Fibroblast of lung (primary cell): ENCODE measurements around the gene DDX47. TPM values are rescaled to one million over a fixed set of nuclear protein-coding genes. Genes with fewer than 3 reads are reported as not detected.

ENCODE experiments used
- DNase-seq, 2 donors: peaks; one replicate each; pipeline versions ENCODE4 v3.0.0 to v3.0.0-alpha.2; 2010; ENCODE audit warnings: low read depth in 2 of 2
- H2AFZ ChIP-seq: 2 replicates; pipeline ENCODE4 v1.5.1; 2012; ENCODE audit warnings: low read length, control low read depth, inconsistent platforms
- H3K27ac ChIP-seq: 2 replicates; pipeline ENCODE4 v1.5.1; 2011; ENCODE audit warnings: low read length, control low read depth; ENCODE audit not compliant: insufficient read depth
- H3K27me3 ChIP-seq: 2 replicates; pipeline ENCODE4 v1.5.1; 2011; ENCODE audit warnings: mild to moderate bottlenecking, low read length; ENCODE audit not compliant: control insufficient read depth, insufficient read depth
- H3K36me3 ChIP-seq: 2 replicates; pipeline ENCODE4 v1.5.1; 2011; ENCODE audit warnings: low read length; ENCODE audit not compliant: control insufficient read depth, insufficient read depth
- H3K4me1 ChIP-seq: 2 replicates; pipeline ENCODE4 v1.5.1; 2011; ENCODE audit warnings: low read length; ENCODE audit not compliant: control insufficient read depth, insufficient read depth; ENCODE audit errors: extremely low read depth
- H3K4me2 ChIP-seq: 2 replicates; pipeline ENCODE4 v1.5.1; 2011; ENCODE audit warnings: low read length, control low read depth; ENCODE audit not compliant: insufficient read depth; ENCODE audit errors: extremely low read depth
- H3K4me3 ChIP-seq, 4 experiments: fragments of 200-600 bp in 1 of 4; sonication (generic) in 1 of 4; replicated peaks in 1 of 4; 2 replicates each; pipeline ENCODE4 v1.5.1; 2011 to 2016; ENCODE audit warnings: low read length in 4 of 4, low read depth in 3 of 4, mild to moderate bottlenecking in 3 of 4, control low read depth in 2 of 4, inconsistent platforms in 1 of 4, mixed read lengths in 1 of 4; ENCODE audit not compliant: insufficient read depth in 1 of 4; ENCODE audit errors: control extremely low read depth in 1 of 4
- H3K79me2 ChIP-seq: 2 replicates; pipeline ENCODE4 v1.5.1; 2012; ENCODE audit warnings: mild to moderate bottlenecking, low read length, inconsistent platforms; ENCODE audit not compliant: control insufficient read depth, insufficient read depth
- H3K9ac ChIP-seq: 2 replicates; pipeline ENCODE4 v1.5.1; 2011; ENCODE audit warnings: mild to moderate bottlenecking, low read length, control low read depth; ENCODE audit not compliant: insufficient read depth
- H3K9me3 ChIP-seq: 2 replicates; pipeline ENCODE4 v1.5.1; 2012; ENCODE audit warnings: low read depth, low read length; ENCODE audit not compliant: control insufficient read depth, insufficient read depth
- H4K20me1 ChIP-seq: 2 replicates; pipeline ENCODE4 v1.5.1; 2011; ENCODE audit warnings: low read length; ENCODE audit not compliant: control insufficient read depth, insufficient read depth; ENCODE audit errors: extremely low read depth
- EZH2 ChIP-seq: IDR thresholded peaks from 2 replicates; pipeline ENCODE4 v1.5.1; 2012; ENCODE audit warnings: low read length, control low read depth, mild to moderate bottlenecking; ENCODE audit errors: missing control alignments
- polyA plus RNA-seq, 2 donors: library from polyadenylated mRNA; depleted of rRNA in 1 of 2; stranded (reverse) in 1 of 2; unstranded in 1 of 2; fragments of >200 nt; gene quantifications; 2 replicates each; pipeline ENCODE4 v1.2.1, GENCODE V29; 2011 to 2012; ENCODE audit warnings: missing spikeins in 1 of 2
- total RNA-seq: library from RNA; depleted of rRNA; stranded (reverse); fragments of >200 nt; gene quantifications from 2 replicates; pipeline ENCODE4 v1.2.1, GENCODE V29; 2014
- TF ChIP-seq, protein P1 (sequence below), 2 donors: IDR thresholded peaks in 1 of 2; conservative IDR thresholded peaks in 1 of 2; 1 replicate in 1 of 2; 2 replicates in 1 of 2; pipeline ENCODE4 v1.5.1; 2011 to 2012; ENCODE audit warnings: low read length in 2 of 2, control low read depth in 1 of 2, inconsistent platforms in 1 of 2, low read depth in 1 of 2, mild to moderate bottlenecking in 1 of 2

The DDX47 gene
- total and polyA plus RNA-seq, 2 donors (not counting 1 experiment from before 2014, with no cell fraction given) = 41.9 to 83.2 TPM

DNA sequence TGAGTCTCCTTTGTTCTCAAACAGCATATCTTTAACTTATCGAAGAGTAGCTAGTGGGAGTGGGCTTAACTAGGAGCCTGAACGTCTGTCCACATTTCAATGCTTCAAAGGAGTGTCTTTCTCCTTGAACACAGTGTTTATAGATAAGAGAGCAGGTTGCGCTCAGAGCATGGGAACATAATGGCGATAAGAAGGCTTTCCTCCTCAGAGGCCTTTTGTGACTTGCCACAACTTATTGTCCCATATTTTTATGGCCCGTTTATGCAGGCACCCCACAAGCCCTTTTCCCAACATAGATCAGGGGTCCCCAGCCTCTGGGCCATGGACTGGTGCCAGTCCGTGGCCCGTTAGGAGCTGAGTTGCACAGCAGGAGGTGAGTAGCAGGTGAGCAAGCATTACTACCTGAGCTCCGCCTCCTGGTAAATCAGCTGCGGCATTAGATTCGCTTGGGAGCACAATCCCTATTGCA is 2.6 kb upstream of the DDX47 start:
- H3K27ac ChIP-seq = no peak overlapping the region
- no peaks in the 10 kb centered on the region for H3K27me3 ChIP-seq
- H3K9me3 ChIP-seq = no peaks in the 10 kb centered on the region
- no peak overlapping the region for H3K9ac ChIP-seq
- TF ChIP-seq, protein P1, sequence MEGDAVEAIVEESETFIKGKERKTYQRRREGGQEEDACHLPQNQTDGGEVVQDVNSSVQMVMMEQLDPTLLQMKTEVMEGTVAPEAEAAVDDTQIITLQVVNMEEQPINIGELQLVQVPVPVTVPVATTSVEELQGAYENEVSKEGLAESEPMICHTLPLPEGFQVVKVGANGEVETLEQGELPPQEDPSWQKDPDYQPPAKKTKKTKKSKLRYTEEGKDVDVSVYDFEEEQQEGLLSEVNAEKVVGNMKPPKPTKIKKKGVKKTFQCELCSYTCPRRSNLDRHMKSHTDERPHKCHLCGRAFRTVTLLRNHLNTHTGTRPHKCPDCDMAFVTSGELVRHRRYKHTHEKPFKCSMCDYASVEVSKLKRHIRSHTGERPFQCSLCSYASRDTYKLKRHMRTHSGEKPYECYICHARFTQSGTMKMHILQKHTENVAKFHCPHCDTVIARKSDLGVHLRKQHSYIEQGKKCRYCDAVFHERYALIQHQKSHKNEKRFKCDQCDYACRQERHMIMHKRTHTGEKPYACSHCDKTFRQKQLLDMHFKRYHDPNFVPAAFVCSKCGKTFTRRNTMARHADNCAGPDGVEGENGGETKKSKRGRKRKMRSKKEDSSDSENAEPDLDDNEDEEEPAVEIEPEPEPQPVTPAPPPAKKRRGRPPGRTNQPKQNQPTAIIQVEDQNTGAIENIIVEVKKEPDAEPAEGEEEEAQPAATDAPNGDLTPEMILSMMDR (conservative IDR thresholded peaks at IDR 0.05 in 1 of 2, IDR thresholded peaks at IDR 0.05 in 1 of 2; ENCODE audit: low read depth in 1 of 2, low read length in 2 of 2) = no peak
- TF ChIP-seq EZH2 = no peak
- no peak for DNase-seq
- H3K4me2 ChIP-seq = no peak overlapping the region
- H3K4me1 ChIP-seq = peaks cover 7% of the 10 kb centered on the region
- H3K79me2 ChIP-seq = peaks cover 23% of the 10 kb centered on the region
- H2AFZ ChIP-seq = no peak overlapping the region
- no peaks in the 10 kb centered on the region for H4K20me1 ChIP-seq
- H3K36me3 ChIP-seq = no peaks in the 10 kb centered on the region
- H3K4me3 ChIP-seq = no peak overlapping the region

DNA sequence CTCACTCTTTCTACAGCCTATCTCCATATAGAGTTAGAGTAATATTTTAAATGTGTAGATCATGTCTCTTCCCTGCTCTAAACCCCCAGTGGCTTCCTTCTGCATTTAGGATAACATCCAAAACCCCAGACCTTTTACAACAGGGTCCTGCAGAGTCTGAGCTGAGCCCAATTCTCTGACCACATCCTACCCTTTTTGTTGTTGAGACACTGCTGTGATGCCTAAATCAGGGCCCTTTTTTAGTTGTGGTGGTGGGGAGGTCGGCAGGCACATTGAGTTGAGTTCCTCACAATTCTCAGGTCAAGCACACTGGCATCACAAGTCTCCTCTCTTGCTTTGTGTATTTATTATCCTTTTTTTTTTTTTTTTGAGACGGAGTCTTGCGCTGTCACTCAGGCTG is 1.8 kb upstream of the DDX47 start:
- Histone ChIP-seq H4K20me1 (no peaks in the 10 kb centered on the region), H3K4me2 (no peak overlapping the region), H3K9ac (no peak overlapping the region), H3K79me2 (peaks cover 31% of the 10 kb centered on the region), H3K9me3 (no peaks in the 10 kb centered on the region), H3K27ac (no peak overlapping the region), H3K27me3 (no peaks in the 10 kb centered on the region), H2AFZ (no peak overlapping the region), H3K4me1 (peaks cover 7% of the 10 kb centered on the region), H3K36me3 (no peaks in the 10 kb centered on the region), H3K4me3 (no peak overlapping the region)
- TF ChIP-seq EZH2 = no peak
- TF ChIP-seq, protein P1 (conservative IDR thresholded peaks at IDR 0.05 in 1 of 2, IDR thresholded peaks at IDR 0.05 in 1 of 2; ENCODE audit: low read depth in 1 of 2, low read length in 2 of 2) = no peak
- no peak for DNase-seq

DNA sequence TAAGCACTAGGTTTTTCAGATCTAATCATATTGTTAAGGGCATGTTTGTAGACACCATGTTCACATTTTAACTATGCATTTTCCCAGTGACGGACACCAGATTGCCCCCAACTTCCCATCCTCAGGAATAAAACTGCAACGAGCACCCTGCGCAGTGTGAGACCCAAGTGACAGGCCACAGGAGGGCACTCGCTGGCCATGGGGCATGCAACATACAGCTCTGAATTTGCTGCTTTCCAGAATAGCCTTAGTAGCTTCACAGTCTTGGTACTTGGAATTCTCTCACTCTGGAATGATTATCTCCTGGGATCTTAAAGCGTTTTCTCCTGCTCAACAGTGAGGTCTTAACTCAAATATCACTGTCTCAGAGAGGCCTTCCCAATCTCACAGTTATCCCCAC is 972 bp upstream of the DDX47 start:
- Histone ChIP-seq H3K4me2 (no peak overlapping the region), H3K27me3 (no peaks in the 10 kb centered on the region), H3K4me3 (no peak overlapping the region), H2AFZ (no peak overlapping the region), H3K36me3 (no peaks in the 10 kb centered on the region), H3K4me1 (peaks cover 7% of the 10 kb centered on the region), H3K9me3 (no peaks in the 10 kb centered on the region), H3K9ac (no peak overlapping the region), H3K27ac (no peak overlapping the region), H3K79me2 (peaks cover 39% of the 10 kb centered on the region), H4K20me1 (no peaks in the 10 kb centered on the region)
- DNase-seq = no peak
- TF ChIP-seq, protein P1 (conservative IDR thresholded peaks at IDR 0.05 in 1 of 2, IDR thresholded peaks at IDR 0.05 in 1 of 2; ENCODE audit: low read depth in 1 of 2, low read length in 2 of 2) = no peak
- no peak for TF ChIP-seq EZH2
